Smooth muscle cell (in vitro differentiated cells): ENCODE results near the gene RPL10A. TPM values are rescaled to one million over a fixed set of nuclear protein-coding genes. Genes with fewer than 3 reads are reported as not detected.

Experiments used
- DNase-seq: peaks from one replicate; lab custom pipeline; 2025; ENCODE audit not compliant: unreplicated experiment; lab: John Stamatoyannopoulos, UW
- H2AFZ ChIP-seq: fragments of 200-600 bp; sonication (generic); 2 replicates; pipeline ENCODE4 v1.6.0; 2016; ENCODE audit warnings: antibody characterized with exemption, low read depth, mild to moderate bottlenecking
- H3F3A ChIP-seq: fragments of 200-600 bp; sonication (generic); 2 replicates; pipeline ENCODE4 v1.6.0; 2017; ENCODE audit warnings: antibody characterized with exemption, low read depth
- H3K27ac ChIP-seq: fragments of 200-600 bp; sonication (generic); 2 replicates; pipeline ENCODE4 v1.5.1; 2016; ENCODE audit warnings: low read depth, mild to moderate bottlenecking
- H3K27me3 ChIP-seq: fragments of 200-600 bp; sonication (generic); 2 replicates; pipeline ENCODE4 v1.6.1; 2016; ENCODE audit warnings: low read depth, mild to moderate bottlenecking
- H3K36me3 ChIP-seq: fragments of 200-600 bp; sonication (generic); 2 replicates; pipeline ENCODE4 v1.5.1; 2016; ENCODE audit warnings: low read depth
- H3K4me1 ChIP-seq: fragments of 200-600 bp; sonication (generic); 2 replicates; pipeline ENCODE4 v1.5.1; 2016; ENCODE audit warnings: low read depth
- H3K4me2 ChIP-seq: fragments of 200-600 bp; sonication (generic); 2 replicates; pipeline ENCODE4 v1.6.0; 2016; ENCODE audit warnings: mild to moderate bottlenecking
- H3K4me3 ChIP-seq: fragments of 200-600 bp; sonication (generic); 2 replicates; pipeline ENCODE4 v1.5.1; 2016; ENCODE audit warnings: mild to moderate bottlenecking
- H3K79me2 ChIP-seq: fragments of 200-600 bp; sonication (generic); 2 replicates; pipeline ENCODE4 v1.6.0; 2016; ENCODE audit warnings: low read depth, mild to moderate bottlenecking
- H3K9ac ChIP-seq: fragments of 200-600 bp; sonication (generic); 2 replicates; pipeline ENCODE4 v1.6.0; 2016; ENCODE audit warnings: low read depth
- H3K9me3 ChIP-seq: fragments of 200-600 bp; sonication (generic); replicated peaks from 2 replicates; pipeline ENCODE4 v1.5.1; 2016; ENCODE audit warnings: low read depth
- H4K20me1 ChIP-seq: fragments of 200-600 bp; sonication (generic); 2 replicates; pipeline ENCODE4 v1.6.0; 2016; ENCODE audit warnings: low read depth
- CTCF ChIP-seq: fragments of 200-600 bp; sonication (generic); IDR thresholded peaks from 2 replicates; pipeline ENCODE4 v1.5.1; 2017; ENCODE audit warnings: borderline replicate concordance, mild to moderate bottlenecking, antibody characterized with exemption; ENCODE audit not compliant: insufficient read depth, poor library complexity, severe bottlenecking
- whole genome bisulfite sequencing: methylation state at CpG from one replicate; pipeline ENCODE4 v1.1.7; 2016; ENCODE audit warnings: low lambda C conversion rate; 5-methylcytosine and 5-hydroxymethylcytosine counted together
- polyA plus RNA-seq: library from polyadenylated mRNA; unstranded; fragments of >200 nt; fragmentation: Nextera tagmentation; extraction: Ambion mirVana; gene quantifications from 2 replicates; pipeline ENCODE4 v1.2.1, GENCODE V29; 2016
- total RNA-seq: library from RNA; depleted of rRNA; stranded (reverse); fragments of >200 nt; gene quantifications from 2 replicates; pipeline ENCODE4 v1.2.3, GENCODE V29; 2014

The RPL10A gene
- total and polyA plus RNA-seq, 2 experiments from 2014 or later = 307 to 1,090 TPM

- no peaks in the 10 kb centered on the region for H3K9me3 ChIP-seq
- TF ChIP-seq CTCF = no peak
- no peaks in the 10 kb centered on the region for H3K36me3 ChIP-seq
- no peak overlapping the region for H3K4me3 ChIP-seq
- no peak overlapping the region for H2AFZ ChIP-seq
- H3K79me2 ChIP-seq = peaks cover 86% of the 10 kb centered on the region
- DNase-seq = no peak
- H4K20me1 ChIP-seq = peaks cover 73% of the 10 kb centered on the region
- peaks cover 23% of the 10 kb centered on the region for H3F3A ChIP-seq
- H3K9ac ChIP-seq = no peak overlapping the region
- peaks cover 75% of the 10 kb centered on the region for H3K4me1 ChIP-seq
- H3K4me2 ChIP-seq = peak overlapping the region; percentile 99
- H3K27me3 ChIP-seq = no peaks in the 10 kb centered on the region
- 85% methylated on average over 28 of the region's 28 CpGs for WGBS
- peak overlapping the region; percentile 94 for H3K27ac ChIP-seq
Observed at GRCh38 chr6:35493307-35493983, 25.2 kb downstream of the RPL10A start.

- WGBS = 16% methylated on average over 4 of the region's 4 CpGs
- H3K4me1 ChIP-seq = peaks cover 72% of the 10 kb centered on the region
- peak overlapping the region; percentile 99 for H3K4me3 ChIP-seq
- no peak overlapping the region for H3K9ac ChIP-seq
- H4K20me1 ChIP-seq = peaks cover 68% of the 10 kb centered on the region
- no peak for DNase-seq
- H3K36me3 ChIP-seq = no peaks in the 10 kb centered on the region
- H2AFZ ChIP-seq = no peak overlapping the region
- H3F3A ChIP-seq = peaks cover 19% of the 10 kb centered on the region
- no peaks in the 10 kb centered on the region for H3K9me3 ChIP-seq
- peak overlapping the region; percentile 94 for H3K27ac ChIP-seq
- no peak for TF ChIP-seq CTCF
- H3K79me2 ChIP-seq = peaks cover 85% of the 10 kb centered on the region
- no peaks in the 10 kb centered on the region for H3K27me3 ChIP-seq
- peak overlapping the region; percentile 99 for H3K4me2 ChIP-seq
Observed at GRCh38 chr6:35494161-35494563, 26.0 kb downstream of the RPL10A start.

GRCh38 chr6:35495258-35496035 is 27.2 kb downstream of the RPL10A start:
- no peak overlapping the region for H2AFZ ChIP-seq
- H3K27ac ChIP-seq = peak overlapping the region; percentile 94
- no peak for TF ChIP-seq CTCF
- peaks cover 59% of the 10 kb centered on the region for H3K4me1 ChIP-seq
- no peaks in the 10 kb centered on the region for H3K27me3 ChIP-seq
- H3K4me3 ChIP-seq = peak overlapping the region; percentile 99
- 29% methylated on average over 9 of the region's 9 CpGs for WGBS
- H4K20me1 ChIP-seq = peaks cover 56% of the 10 kb centered on the region
- H3F3A ChIP-seq = peaks cover 20% of the 10 kb centered on the region
- H3K4me2 ChIP-seq = peak overlapping the region; percentile 99
- peaks cover 72% of the 10 kb centered on the region for H3K79me2 ChIP-seq
- peak overlapping the region; percentile 95 for H3K9ac ChIP-seq
- DNase-seq = no peak
- H3K36me3 ChIP-seq = no peaks in the 10 kb centered on the region
- no peaks in the 10 kb centered on the region for H3K9me3 ChIP-seq
